HCT116 (cell line): ENCODE results near the gene ADRA1B. TPM values are rescaled to one million over a fixed set of nuclear protein-coding genes. Genes with fewer than 3 reads are reported as not detected.
A peak's percentile ranks its signal among the peaks of the same experiment; 100 is the strongest.

Experiments
- ATAC-seq: fragments of 200-7000 bp; cut with Tn5 transposase; 2 replicates; pipeline ENCODE4 v1.9.1; 2020; ENCODE audit warnings: mild to moderate bottlenecking, moderate library complexity
- BruUV-seq: library from RNA; stranded (reverse); fragments of 400-500 nt; replicated peaks from 2 replicates; lab custom pipeline; 2021; lab: Mats Ljungman, UMichigan
- CTCF ChIA-PET: fragments of 300-600 bp; sonication (Branson Sonifier 250); formaldehyde crosslinking; loops from one replicate; lab custom pipeline; 2021; ENCODE audit warnings: antibody characterized with exemption; lab: Charles Lee
- POLR2A ChIA-PET: fragments of 300-600, 350-600 bp; sonication (Branson Sonifier 250); formaldehyde crosslinking; loops from one replicate; lab custom pipeline; 2021; ENCODE audit warnings: antibody characterized with exemption; lab: Charles Lee
- RAD21 ChIA-PET, 2 experiments: fragments of 300-600 bp; sonication (Branson Sonifier 250); formaldehyde crosslinking; loops; one replicate each; lab custom pipeline; 2023; ENCODE audit warnings: low total read pairs in 2 of 2; ENCODE audit not compliant: uncharacterized antibody in 2 of 2, unreplicated experiment in 2 of 2, low non-redundant PET in 1 of 2; lab: Charles Lee
- DNase-seq: peaks from one replicate; pipeline ENCODE4 v3.0.0-alpha.2; 2010; ENCODE audit warnings: low read depth, low spot score
- H2AFZ ChIP-seq: fragments of 200-600 bp; shearing (Covaris generic), sonication (generic); 2 replicates; pipeline ENCODE4 v1.6.1; 2017; ENCODE audit warnings: low read depth, mixed run types, mixed read lengths, antibody characterized with exemption, low read length; ENCODE audit not compliant: poor library complexity, severe bottlenecking
- H3K27ac ChIP-seq: 2 replicates; pipeline ENCODE4 v1.5.1; 2012; ENCODE audit warnings: low read depth, low read length
- H3K27me3 ChIP-seq: fragments of 200-600 bp; sonication (generic); 2 replicates; pipeline ENCODE4 v1.6.1; 2016; ENCODE audit warnings: mixed run types, low read length, mixed read lengths; ENCODE audit not compliant: insufficient read depth
- H3K36me3 ChIP-seq, 2 experiments: fragments of 200-500 bp in 1 of 2; fragments of 200-600 bp in 1 of 2; sonication (Bioruptor generic) in 1 of 2; sonication (generic) in 1 of 2; 2 replicates each; pipeline versions ENCODE4 v1.5.1 to v1.6.1; 2014 to 2016; ENCODE audit warnings: low read length in 2 of 2, inconsistent platforms in 1 of 2, mixed read lengths in 1 of 2, mixed run types in 1 of 2; ENCODE audit not compliant: insufficient read depth in 2 of 2, control insufficient read depth in 1 of 2
- H3K4me1 ChIP-seq, 2 experiments: fragments of 200-600 bp in 1 of 2; sonication (generic) in 1 of 2; 2 replicates each; pipeline versions ENCODE4 v1.5.1 to v1.6.1; 2012 to 2017; ENCODE audit warnings: low read length in 2 of 2, inconsistent platforms in 1 of 2, mild to moderate bottlenecking in 1 of 2, mixed read lengths in 1 of 2, mixed run types in 1 of 2, moderate library complexity in 1 of 2; ENCODE audit not compliant: insufficient read depth in 2 of 2, control insufficient read depth in 1 of 2
- H3K4me2 ChIP-seq: fragments of 200-600 bp; sonication (generic); 2 replicates; pipeline ENCODE4 v1.6.1; 2017; ENCODE audit warnings: mixed run types, low read length, mixed read lengths
- H3K4me3 ChIP-seq, 2 experiments: fragments of 200-600 bp in 1 of 2; sonication (generic) in 1 of 2; replicated peaks in 1 of 2; 2 replicates each; pipeline ENCODE4 v1.5.1; 2011 to 2016; ENCODE audit warnings: low read length in 2 of 2, control low read depth in 1 of 2, low read depth in 1 of 2, mild to moderate bottlenecking in 1 of 2, mixed read lengths in 1 of 2, mixed run types in 1 of 2
- H3K79me2 ChIP-seq: fragments of 200-600 bp; sonication (generic); 2 replicates; pipeline ENCODE4 v1.6.1; 2017; ENCODE audit warnings: mild to moderate bottlenecking, mixed run types, low read length, moderate library complexity, mixed read lengths; ENCODE audit not compliant: insufficient read depth
- H3K9ac ChIP-seq: fragments of 200-600 bp; sonication (generic); 2 replicates; pipeline ENCODE4 v1.6.1; 2016; ENCODE audit warnings: low read length, mixed read lengths
- H3K9me2 ChIP-seq: fragments of 200-600 bp; sonication (generic), shearing (Covaris generic); 2 replicates; pipeline ENCODE4 v1.6.1; 2017; ENCODE audit warnings: mixed run types, mild to moderate bottlenecking, moderate library complexity; ENCODE audit not compliant: insufficient read depth
- H3K9me3 ChIP-seq, 2 experiments: fragments of 200-500 bp in 1 of 2; fragments of 200-600 bp in 1 of 2; sonication (Bioruptor generic) in 1 of 2; sonication (generic) in 1 of 2; 2 replicates each; pipeline ENCODE4 v1.6.1; 2014 to 2017; ENCODE audit warnings: low read length in 2 of 2, mixed read lengths in 2 of 2, inconsistent platforms in 1 of 2, low read depth in 1 of 2, mild to moderate bottlenecking in 1 of 2, mixed run types in 1 of 2, moderate library complexity in 1 of 2; ENCODE audit not compliant: control insufficient read depth in 1 of 2, insufficient read depth in 1 of 2
- H4K20me1 ChIP-seq: fragments of 200-600 bp; sonication (generic), shearing (Covaris generic); 2 replicates; pipeline ENCODE4 v1.6.1; 2017; ENCODE audit warnings: mixed run types, mild to moderate bottlenecking, moderate library complexity; ENCODE audit not compliant: insufficient read depth
- CEBPB ChIP-seq: IDR thresholded peaks from 2 replicates; pipeline ENCODE4 v1.6.1; 2012; ENCODE audit warnings: low read depth
- FOSL1 ChIP-seq: IDR thresholded peaks from 2 replicates; pipeline ENCODE4 v1.6.1; 2012; ENCODE audit warnings: low read depth
- MAX ChIP-seq: IDR thresholded peaks from 2 replicates; pipeline ENCODE4 v1.6.1; 2012
- SP1 ChIP-seq: IDR thresholded peaks from 2 replicates; pipeline ENCODE4 v1.6.1; 2012; ENCODE audit warnings: low read depth
- intact Hi-C: fragments of 100-400 bp; cut with micrococcal nuclease; formaldehyde crosslinking; loops from 2 replicates; pipeline ENCODE4 v1.10.0; 2022
- total RNA-seq: library from RNA; stranded (reverse); gene quantifications from one replicate; pipeline ENCODE4 v1.2.1, GENCODE V29; 2021; ENCODE audit not compliant: unreplicated experiment

Gene ADRA1B
- total RNA-seq, 1 experiment from 2014 or later: not detected

DNA sequence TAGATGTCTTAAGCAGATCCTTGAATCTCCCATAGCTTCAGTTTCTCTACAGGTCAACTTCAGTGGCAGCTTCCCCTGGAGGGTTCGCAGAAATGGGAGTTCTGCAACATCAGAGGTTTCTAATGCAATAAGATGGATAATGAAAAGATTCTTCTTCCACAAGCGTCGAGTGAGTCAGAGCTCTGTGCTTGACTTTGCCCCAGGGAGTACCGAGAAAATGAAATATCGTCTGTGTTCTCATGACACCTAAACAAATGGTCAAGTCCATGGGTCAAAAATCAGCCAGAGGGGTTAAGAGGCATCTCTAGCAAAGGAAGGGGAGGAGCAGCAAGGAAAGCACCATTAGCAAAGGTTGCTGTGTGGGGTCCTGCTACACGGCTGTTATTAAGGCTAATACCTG lies 3.2 kb upstream of the ADRA1B start:
- ChIA-PET RAD21 (no interaction called here), POLR2A (no interaction called here), CTCF (interaction anchor here (2.3 kb wide), 1 partner anchor 397 kb away, joined by 7 read pairs; no protein-coding TSS in a partner anchor)
- Histone ChIP-seq H3K4me2 (peak overlapping the region; percentile 59), H4K20me1 (no peaks in the 10 kb centered on the region), H3K4me1 (peaks cover 14 to 32% of the 10 kb centered on the region in 2 experiments), H2AFZ (no peak overlapping the region), H3K9ac (no peak overlapping the region), H3K9me2 (no peaks in the 10 kb centered on the region), H3K9me3 (no peaks in the 10 kb centered on the region), H3K79me2 (no peaks in the 10 kb centered on the region), H3K36me3 (no peaks in the 10 kb centered on the region), H3K4me3 (no peak overlapping the region), H3K27me3 (peaks cover 11% of the 10 kb centered on the region; the same call in 1 of the 2 replicates), H3K27ac (no peak overlapping the region)
- DNase-seq: no peak
- intact Hi-C loops: loop anchor here (5.0 to 10.0 kb wide), 2 partner anchors 331 to 628 kb away; no protein-coding TSS in a partner anchor
- TF ChIP-seq MAX (no peak), CEBPB (peak; percentile 26; the same call in 1 of the 2 replicates)
- no peak for ATAC-seq
- no TSS peak for BruUV-seq

GRCh38 chr5:159913501-159913900 lies 2.8 kb upstream of the ADRA1B start:
- no peaks in the 10 kb centered on the region for H4K20me1 ChIP-seq
- POLR2A ChIA-PET: no interaction called here
- RAD21 ChIA-PET: no interaction called here
- intact Hi-C loops: loop anchor here (5.0 to 10.0 kb wide), 2 partner anchors 331 to 629 kb away; no protein-coding TSS in a partner anchor
- no peaks in the 10 kb centered on the region for H3K79me2 ChIP-seq
- TF ChIP-seq FOSL1: no peak
- TF ChIP-seq SP1: no peak
- TF ChIP-seq MAX: no peak
- no peaks in the 10 kb centered on the region for H3K9me3 ChIP-seq
- ATAC-seq: no peak
- no peak overlapping the region for H3K27ac ChIP-seq
- no peak overlapping the region for H2AFZ ChIP-seq
- no peak overlapping the region for H3K9ac ChIP-seq
- peaks cover 10% of the 10 kb centered on the region; the same call in 1 of the 2 replicates for H3K27me3 ChIP-seq
- H3K4me3 ChIP-seq: no peak overlapping the region
- H3K36me3 ChIP-seq: no peaks in the 10 kb centered on the region
- H3K9me2 ChIP-seq: no peaks in the 10 kb centered on the region
- peaks cover 12 to 30% of the 10 kb centered on the region in 2 experiments for H3K4me1 ChIP-seq
- CTCF ChIA-PET: interaction anchor here (2.3 kb wide), 1 partner anchor 397 kb away, joined by 7 read pairs; no protein-coding TSS in a partner anchor
- DNase-seq: no peak
- H3K4me2 ChIP-seq: no peak overlapping the region
- no TSS peak for BruUV-seq
